Measurements from ENCODE around the gene CLASP2. TPM values are rescaled to one million over a fixed set of nuclear protein-coding genes. Genes with fewer than 3 reads are reported as not detected.

Gene CLASP2
- total RNA-seq, 1 donor from 2014 or later = 69.2 TPM

DNA sequence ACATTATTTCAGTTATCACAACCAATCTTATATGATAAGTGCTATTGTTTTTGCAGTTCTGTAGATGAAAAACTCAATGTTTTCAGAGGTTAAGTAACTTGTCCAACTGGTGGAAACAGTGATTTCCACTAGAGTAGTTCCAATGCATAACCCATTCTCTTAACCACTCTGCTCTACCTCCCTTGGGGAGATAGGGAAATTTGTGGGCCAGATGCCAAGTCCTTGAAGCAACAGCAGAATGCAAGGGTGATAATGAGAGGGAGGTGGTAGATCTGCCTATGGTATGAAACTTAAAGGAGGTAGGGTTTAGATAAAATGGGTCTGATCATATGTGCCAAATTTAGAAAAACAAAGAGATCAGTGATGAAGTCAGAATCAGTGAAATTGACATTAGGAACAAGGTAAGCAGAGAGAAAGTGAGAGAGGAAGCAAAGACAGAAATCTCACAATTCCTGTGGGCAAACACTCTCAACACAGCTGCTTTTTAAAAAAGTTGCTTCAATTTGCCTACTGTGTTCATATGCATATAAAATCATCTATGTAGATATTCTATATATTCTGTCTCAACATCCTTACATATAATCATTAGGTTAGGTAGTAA is 227.3 kb downstream of the CLASP2 start:
- Mint-ChIP-seq H3K9me3 (peaks cover 4% of the 10 kb centered on the region), H3K36me3 (ENCODE audit: low read depth) (peaks cover 3% of the 10 kb centered on the region), H3K4me3 (no peak overlapping the region), H3K27me3 (ENCODE audit: low read depth) (no peaks in the 10 kb centered on the region), H3K4me1 (no peaks in the 10 kb centered on the region), H3K27ac (ENCODE audit: unreplicated experiment) (no peak overlapping the region)
- no peak for DNase-seq (ENCODE audit: low read depth, low spot score)
- TF ChIP-seq, protein P1, sequence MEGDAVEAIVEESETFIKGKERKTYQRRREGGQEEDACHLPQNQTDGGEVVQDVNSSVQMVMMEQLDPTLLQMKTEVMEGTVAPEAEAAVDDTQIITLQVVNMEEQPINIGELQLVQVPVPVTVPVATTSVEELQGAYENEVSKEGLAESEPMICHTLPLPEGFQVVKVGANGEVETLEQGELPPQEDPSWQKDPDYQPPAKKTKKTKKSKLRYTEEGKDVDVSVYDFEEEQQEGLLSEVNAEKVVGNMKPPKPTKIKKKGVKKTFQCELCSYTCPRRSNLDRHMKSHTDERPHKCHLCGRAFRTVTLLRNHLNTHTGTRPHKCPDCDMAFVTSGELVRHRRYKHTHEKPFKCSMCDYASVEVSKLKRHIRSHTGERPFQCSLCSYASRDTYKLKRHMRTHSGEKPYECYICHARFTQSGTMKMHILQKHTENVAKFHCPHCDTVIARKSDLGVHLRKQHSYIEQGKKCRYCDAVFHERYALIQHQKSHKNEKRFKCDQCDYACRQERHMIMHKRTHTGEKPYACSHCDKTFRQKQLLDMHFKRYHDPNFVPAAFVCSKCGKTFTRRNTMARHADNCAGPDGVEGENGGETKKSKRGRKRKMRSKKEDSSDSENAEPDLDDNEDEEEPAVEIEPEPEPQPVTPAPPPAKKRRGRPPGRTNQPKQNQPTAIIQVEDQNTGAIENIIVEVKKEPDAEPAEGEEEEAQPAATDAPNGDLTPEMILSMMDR (conservative IDR thresholded peaks at IDR 0.05) = no peak

DNA sequence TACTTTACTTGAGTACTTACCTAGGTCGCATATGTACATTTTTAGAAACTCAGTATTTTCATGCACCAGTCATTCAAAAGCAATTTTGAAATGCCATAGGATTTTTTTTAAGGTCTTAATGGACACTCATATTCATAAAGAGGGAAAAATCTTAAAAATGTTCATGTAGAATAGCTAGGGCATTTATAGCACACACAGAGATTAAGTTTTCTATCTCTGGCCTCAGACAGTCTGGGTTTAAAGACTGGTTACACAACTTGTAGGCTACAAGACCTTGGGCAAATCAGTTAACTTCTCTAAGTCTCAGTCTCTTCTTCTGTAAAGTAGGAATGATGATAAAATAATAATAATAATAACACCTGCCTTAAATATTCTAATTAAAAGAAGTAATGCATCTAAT is 229.4 kb downstream of the CLASP2 start:
- no peak overlapping the region for H3K27ac Mint-ChIP-seq (ENCODE audit: unreplicated experiment)
- H3K4me3 Mint-ChIP-seq = no peak overlapping the region
- TF ChIP-seq, protein P1 (conservative IDR thresholded peaks at IDR 0.05) = no peak
- H3K27me3 Mint-ChIP-seq (ENCODE audit: low read depth) = no peaks in the 10 kb centered on the region
- no peaks in the 10 kb centered on the region for H3K4me1 Mint-ChIP-seq
- H3K36me3 Mint-ChIP-seq (ENCODE audit: low read depth) = peaks cover 5% of the 10 kb centered on the region
- DNase-seq (ENCODE audit: low read depth, low spot score) = no peak
- peaks cover 4% of the 10 kb centered on the region for H3K9me3 Mint-ChIP-seq

DNA sequence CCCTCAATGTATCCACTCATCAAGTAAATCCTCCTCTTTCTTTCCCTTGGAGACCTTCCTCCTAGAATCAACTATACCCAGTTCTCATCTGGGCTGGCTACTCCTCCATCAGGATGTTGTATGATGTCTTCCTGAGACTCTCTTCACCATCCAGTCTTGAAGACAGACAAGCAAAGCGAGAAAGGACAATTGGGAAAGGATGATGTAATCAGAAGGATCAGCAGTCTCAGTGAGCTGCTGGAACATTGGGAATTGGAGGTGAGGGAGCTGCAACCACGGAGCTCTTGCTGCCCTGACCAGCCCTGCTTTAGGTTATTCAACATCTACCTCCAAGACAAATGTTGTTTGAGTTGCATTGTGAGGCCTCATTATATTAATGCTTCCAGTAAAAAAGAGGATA is 229.8 kb downstream of the CLASP2 start:
- Mint-ChIP-seq H3K4me3 (no peak overlapping the region), H3K27me3 (ENCODE audit: low read depth) (no peaks in the 10 kb centered on the region)

DNA sequence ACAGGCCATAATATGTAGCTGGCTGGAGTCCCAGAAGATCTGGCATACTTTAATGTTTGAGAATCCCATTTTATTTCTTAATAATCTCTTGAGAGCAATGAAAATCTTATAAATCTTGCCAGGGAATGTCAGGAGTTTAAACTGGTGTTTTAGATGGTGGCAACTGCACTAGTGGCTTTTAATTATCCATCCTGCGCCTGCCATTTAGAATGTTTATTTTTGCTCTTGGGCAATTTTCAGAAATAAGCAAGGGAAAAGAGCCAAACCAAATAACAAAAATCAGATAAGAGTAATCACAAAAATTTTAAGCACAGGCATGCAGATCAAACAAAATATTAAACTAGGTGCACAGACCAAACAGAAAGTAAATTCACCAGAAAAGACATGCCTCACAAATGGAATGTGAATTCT is 235.9 kb downstream of the CLASP2 start:
- TF ChIP-seq, protein P1 (conservative IDR thresholded peaks at IDR 0.05) = no peak
- Mint-ChIP-seq H3K27ac (ENCODE audit: unreplicated experiment) (no peak overlapping the region), H3K4me3 (no peak overlapping the region), H3K4me1 (no peaks in the 10 kb centered on the region), H3K27me3 (ENCODE audit: low read depth) (no peaks in the 10 kb centered on the region), H3K36me3 (ENCODE audit: low read depth) (peaks cover 9% of the 10 kb centered on the region), H3K9me3 (peaks cover 12% of the 10 kb centered on the region)
- DNase-seq (ENCODE audit: low read depth, low spot score) = no peak

More for the DNA sequence above, 229.8 kb downstream of the CLASP2 start:
- no peak for DNase-seq (ENCODE audit: low read depth, low spot score)
- peaks cover 5% of the 10 kb centered on the region for H3K36me3 Mint-ChIP-seq (ENCODE audit: low read depth)
- H3K4me1 Mint-ChIP-seq = no peaks in the 10 kb centered on the region
- TF ChIP-seq, protein P1 (conservative IDR thresholded peaks at IDR 0.05) = no peak
- peaks cover 4% of the 10 kb centered on the region for H3K9me3 Mint-ChIP-seq
- H3K27ac Mint-ChIP-seq (ENCODE audit: unreplicated experiment) = no peak overlapping the region

DNA sequence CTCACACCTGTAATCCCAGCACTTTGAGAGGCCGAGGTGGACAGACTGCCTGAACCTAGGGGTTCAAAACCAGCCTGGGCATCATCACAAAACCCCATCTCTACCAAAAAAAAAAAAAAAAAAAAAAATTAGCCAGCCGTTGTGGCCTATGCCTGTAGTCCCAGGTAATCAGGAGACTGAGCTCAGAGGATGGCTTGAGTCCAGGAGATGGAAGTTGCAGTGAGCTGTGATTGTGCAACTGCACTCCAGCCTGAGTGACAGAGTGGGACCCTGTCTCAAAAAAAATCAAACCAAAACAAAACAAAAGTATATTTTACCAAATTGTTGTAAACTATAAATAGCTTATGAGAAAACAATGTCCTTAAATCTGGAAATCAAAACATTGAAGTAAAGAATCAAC is 243.2 kb downstream of the CLASP2 start:
- Mint-ChIP-seq H3K27ac (ENCODE audit: unreplicated experiment) (no peak overlapping the region), H3K4me1 (no peaks in the 10 kb centered on the region), H3K4me3 (no peak overlapping the region), H3K27me3 (ENCODE audit: low read depth) (no peaks in the 10 kb centered on the region), H3K36me3 (ENCODE audit: low read depth) (peaks cover 2% of the 10 kb centered on the region), H3K9me3 (peaks cover under 1% of the 10 kb centered on the region)
- DNase-seq (ENCODE audit: low read depth, low spot score) = no peak
- TF ChIP-seq, protein P1 (conservative IDR thresholded peaks at IDR 0.05) = no peak
